HepG2 (cell line): ENCODE results near the gene AMER3.

Source experiments
- CTCF ChIP-seq: sonication (generic); formaldehyde crosslinking; IDR thresholded peaks from 2 replicates; pipeline ENCODE4 v1.5.0; 2020; ENCODE audit warnings: mild to moderate bottlenecking, missing genetic modification reagents, moderate library complexity
- FOXP4 ChIP-seq: sonication (generic); formaldehyde crosslinking; IDR thresholded peaks from 2 replicates; pipeline ENCODE4 v1.4.0; 2020; ENCODE audit warnings: missing genetic modification reagents

DNA sequence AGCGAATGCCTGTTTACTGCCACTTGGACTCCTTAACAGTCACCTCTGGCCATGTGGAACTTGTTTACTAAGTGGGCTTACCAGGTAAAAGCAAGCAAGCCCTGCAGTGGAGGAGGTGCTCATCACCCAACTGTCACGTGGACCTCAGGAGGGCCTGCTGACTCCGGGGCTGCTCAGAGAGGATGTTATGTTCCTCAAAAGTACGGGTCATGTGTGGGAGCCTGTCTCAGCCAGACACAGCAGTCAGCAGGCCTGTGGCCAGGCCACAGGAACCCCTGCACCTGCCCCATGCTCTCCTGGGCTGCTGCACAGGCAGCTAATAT, 36.2 kb downstream of the AMER3 start:
- no peak for TF ChIP-seq CTCF (CRISPR knock-in tag)
- TF ChIP-seq FOXP4, result no peak
